K562 (cell line): ENCODE measurements around the gene GAK. TPM values are rescaled to one million over a fixed set of nuclear protein-coding genes. Genes with fewer than 3 reads are reported as not detected.

Source experiments
- ATAC-seq: fragments of 200-7000 bp; cut with Tn5 transposase; 3 replicates; pipeline ENCODE4 v1.9.1; 2020; ENCODE audit warnings: moderate library complexity
- BruUV-seq: library from RNA; stranded (reverse); fragments of 400-500 nt; replicated peaks from 2 replicates; lab custom pipeline; 2021; lab: Mats Ljungman, UMichigan
- CTCF ChIA-PET: fragments of 300-600 bp; formaldehyde crosslinking; extraction: SDS; loops from one replicate; lab custom pipeline; 2021; ENCODE audit warnings: low intra/inter-chr PET ratio; lab: Yijun Ruan, JAX
- POLR2A ChIA-PET: fragments of 300-600, 350-650 bp; sonication (Branson Sonifier 250); formaldehyde crosslinking; extraction: SDS; loops from one replicate; lab custom pipeline; 2021; ENCODE audit warnings: antibody characterized with exemption, inconsistent platforms; lab: Yijun Ruan, JAX
- DNase-seq, 4 experiments: peaks; one replicate each; pipeline versions ENCODE4 v3.0.0 to v3.0.0-alpha.2; 2011 to 2018; ENCODE audit warnings: low spot score in 3 of 4, mixed read lengths in 3 of 4; ENCODE audit errors: extremely low read depth in 1 of 4
- FAIRE-seq: peaks from 2 replicates; lab custom pipeline; 2011; peaks lifted over from hg19 to GRCh38; lab: Jason Lieb, UNC
- H2AFZ ChIP-seq: 2 replicates; pipeline ENCODE4 v1.6.0; 2011; ENCODE audit warnings: low read depth, low read length, control low read depth, inconsistent platforms
- H3K27ac ChIP-seq: fragments of 200-600 bp; 3 replicates; pipeline ENCODE4 v1.8.0; 2011; ENCODE audit warnings: low read depth, mild to moderate bottlenecking, control low read depth, inconsistent platforms, low read length, moderate library complexity, mixed read lengths; ENCODE audit errors: extremely low read depth
- H3K27me3 ChIP-seq, 2 experiments: fragments of 300-600 bp in 1 of 2; 2 replicates in 1 of 2; 3 replicates in 1 of 2; pipeline versions ENCODE4 v1.6.0 to v1.8.0; 2011; ENCODE audit warnings: inconsistent platforms in 2 of 2, low read length in 2 of 2, mild to moderate bottlenecking in 1 of 2, mixed read lengths in 1 of 2, moderate library complexity in 1 of 2; ENCODE audit not compliant: control insufficient read depth in 2 of 2, insufficient read depth in 2 of 2
- H3K36me3 ChIP-seq: fragments of 300-600 bp; 3 replicates; pipeline ENCODE4 v1.8.0; 2011; ENCODE audit warnings: mild to moderate bottlenecking, low read length, inconsistent platforms; ENCODE audit not compliant: control insufficient read depth, insufficient read depth
- H3K4me1 ChIP-seq, 2 experiments: fragments of 200-600 bp in 1 of 2; replicated peaks in 1 of 2; 2 replicates in 1 of 2; 3 replicates in 1 of 2; pipeline versions ENCODE4 v1.5.1 to v1.8.0; 2011; ENCODE audit warnings: inconsistent platforms in 2 of 2, low read length in 2 of 2, mild to moderate bottlenecking in 1 of 2, mixed read lengths in 1 of 2, moderate library complexity in 1 of 2; ENCODE audit not compliant: control insufficient read depth in 2 of 2, insufficient read depth in 2 of 2
- H3K4me2 ChIP-seq: 2 replicates; pipeline ENCODE4 v1.6.1; 2011; ENCODE audit warnings: low read length, control low read depth, inconsistent platforms, mixed read lengths; ENCODE audit not compliant: insufficient read depth
- H3K4me3 ChIP-seq: fragments of 200-600 bp; sonication (generic), shearing (Covaris generic); 2 replicates; pipeline ENCODE4 v1.5.1; 2016; ENCODE audit warnings: control low read depth, inconsistent platforms
- H3K79me2 ChIP-seq: fragments of 200-600 bp; 3 replicates; pipeline ENCODE4 v1.8.0; 2011; ENCODE audit warnings: low read length, inconsistent platforms; ENCODE audit not compliant: control insufficient read depth, insufficient read depth
- H3K9ac ChIP-seq, 2 experiments: 2 replicates each; pipeline versions ENCODE4 v1.6.0 to v1.6.1; 2011; ENCODE audit warnings: low read depth in 2 of 2, low read length in 2 of 2, control low read depth in 1 of 2, inconsistent platforms in 1 of 2, mild to moderate bottlenecking in 1 of 2, mixed read lengths in 1 of 2; ENCODE audit not compliant: insufficient read depth in 1 of 2
- H3K9me1 ChIP-seq: one replicate; pipeline ENCODE4 v1.6.0; 2011; ENCODE audit warnings: inconsistent platforms, mild to moderate bottlenecking, low read length, moderate library complexity; ENCODE audit not compliant: control insufficient read depth, insufficient read depth
- H3K9me3 ChIP-seq: replicated peaks from 2 replicates; pipeline ENCODE4 v1.5.1; 2011; ENCODE audit warnings: low read depth, low read length, inconsistent platforms; ENCODE audit not compliant: control insufficient read depth, insufficient read depth
- H4K20me1 ChIP-seq: replicated peaks from 2 replicates; pipeline ENCODE4 v1.6.1; 2011; ENCODE audit warnings: low read length, inconsistent platforms, mixed read lengths; ENCODE audit not compliant: control insufficient read depth, insufficient read depth
- POLR2G ChIP-seq: fragments of 200-400 bp; formaldehyde crosslinking; IDR thresholded peaks from 2 replicates; pipeline ENCODE4 v1.6.1; 2017; ENCODE audit warnings: low read depth, mild to moderate bottlenecking, antibody characterized with exemption, low read length, moderate library complexity
- ZNF436 ChIP-seq: fragments of 250-450, 450-650 bp; sonication (Bioruptor Pico); formaldehyde crosslinking; IDR thresholded peaks from 2 replicates; pipeline ENCODE4 v1.7.0; 2020; ENCODE audit warnings: mild to moderate bottlenecking
- WGBS: fragments of 100-300 bp; shearing (Covaris generic); methylation state at CpG from one replicate; pipeline ENCODE4 v1.1.6; 2016; ENCODE audit warnings: low coverage, mixed read lengths; ENCODE audit not compliant: insufficient coverage; ENCODE audit errors: missing lambda C conversion rate; 5-methylcytosine and 5-hydroxymethylcytosine counted together
- in situ Hi-C: fragments of 300-500 bp; cut with MboI; formaldehyde crosslinking; loops from 4 replicates; pipeline ENCODE4 v1.15.0; 2018; ENCODE audit warnings: inconsistent platforms, mixed read lengths
- intact Hi-C: fragments of 100-400 bp; cut with micrococcal nuclease; formaldehyde crosslinking; loops from 2 replicates; pipeline ENCODE4 v1.14.2; 2022
- polyA plus RNA-seq, 8 experiments: library from polyadenylated mRNA; depleted of rRNA in 4 of 8; stranded (reverse) in 5 of 8; unstranded in 3 of 8; fragments of >200 nt; fragmentation: Nextera tagmentation in 2 of 8; fragmentation: Illumina TruSeq in 1 of 8; extraction: Ambion mirVana in 2 of 8; extraction: Trizol in 1 of 8; gene quantifications; 2 replicates each; pipeline versions ENCODE4 v1.2.1 to v1.2.3, GENCODE V29; 2011 to 2014; ENCODE audit warnings: inconsistent platforms in 1 of 8, missing spikeins in 1 of 8
- total RNA-seq, 7 experiments: library from RNA; depleted of rRNA in 6 of 7; stranded (reverse); fragments of >200 nt in 6 of 7; fragmentation: Illumina TruSeq in 2 of 7; extraction: Trizol in 2 of 7; gene quantifications; 2 replicates each; pipeline versions ENCODE4 v1.2.1 to v1.2.3, GENCODE V29; 2011 to 2021; ENCODE audit warnings: low replicate concordance in 1 of 7

GAK gene
- total and polyA plus RNA-seq, 9 of the 15 experiments (the other 6 are each of a cell fraction or from before 2014, with no cell fraction given), result 1.3 to 102 (median 16.2) TPM

DNA sequence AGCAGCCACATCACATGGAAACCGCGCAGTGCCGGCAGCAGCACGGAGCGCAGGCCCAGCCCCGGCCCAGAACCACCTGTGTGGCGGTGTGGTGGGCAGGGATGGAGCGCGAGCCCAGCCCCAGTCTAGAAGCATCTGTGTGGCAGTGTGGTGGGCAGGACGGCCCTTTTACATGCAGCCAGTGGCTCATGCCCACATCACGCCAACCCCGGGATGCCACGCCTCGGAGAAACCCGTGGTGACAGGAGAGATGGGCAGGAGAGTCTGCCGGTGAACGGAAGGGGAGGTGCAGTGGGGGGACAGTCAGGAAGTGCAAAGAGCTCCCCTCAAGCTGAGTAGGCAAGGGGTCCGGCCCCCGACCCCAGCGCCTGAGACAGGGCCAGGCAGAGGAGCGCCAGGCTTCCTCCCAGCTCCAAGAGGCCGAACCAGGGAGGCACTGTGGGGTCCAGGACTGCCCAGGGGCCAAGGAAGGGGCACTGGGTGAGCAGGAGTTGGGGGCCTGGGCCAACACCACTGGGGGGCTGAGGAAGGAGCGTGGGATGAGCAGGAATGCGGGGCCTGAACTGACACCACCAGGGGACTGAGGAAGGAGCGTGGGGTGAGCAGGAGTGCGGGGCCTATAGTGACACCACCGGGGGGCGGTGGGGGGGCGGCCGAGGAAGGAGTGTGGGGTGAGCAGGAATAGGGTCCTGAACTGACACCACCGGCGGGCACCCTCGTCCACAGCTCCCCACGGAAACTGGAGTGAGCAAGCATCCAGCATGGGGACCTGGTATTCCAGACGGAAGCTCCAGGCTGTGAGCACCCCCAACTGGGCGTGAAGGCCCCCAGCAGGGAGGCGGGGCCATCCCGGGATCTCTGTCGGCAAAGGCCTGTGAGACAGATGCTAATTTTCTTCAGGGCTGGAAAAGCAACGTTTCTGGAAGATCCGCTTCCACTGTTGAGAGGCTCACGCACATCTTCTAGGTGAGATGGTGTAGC lies 28.8 kb downstream of the GAK start:
- Histone ChIP-seq H3K4me1 (peaks cover 0 to 35% of the 10 kb centered on the region in 2 experiments; a peak in 2 of 5 replicates), H3K4me2 (no peak overlapping the region), H4K20me1 (no peaks in the 10 kb centered on the region), H3K9me1 (no peaks in the 10 kb centered on the region), H3K27me3 (no peaks in the 10 kb centered on the region), H3K9me3 (peaks cover 5% of the 10 kb centered on the region; the same call in 1 of the 2 replicates), H3K36me3 (peaks cover 51% of the 10 kb centered on the region; the same call in 2 of the 3 replicates), H3K4me3 (no peak overlapping the region), H3K9ac (no peak overlapping the region), H3K79me2 (peaks cover 3% of the 10 kb centered on the region; the same call in 2 of the 3 replicates), H3K27ac (no peak overlapping the region), H2AFZ (no peak overlapping the region)
- DNase-seq, result no peak
- no TSS peak for BruUV-seq
- CTCF ChIA-PET, result no interaction called here
- peak; percentile 43; the same call in 2 of the 3 replicates for ATAC-seq
- intact Hi-C loops, result no loop called here
- FAIRE-seq, result no peak
- in situ Hi-C loops, result no loop called here
- 96% methylated on average over 21 of the region's 42 CpGs for WGBS
- POLR2A ChIA-PET, result interaction anchor here (1.1 kb wide), 1 partner anchor 84 kb away, joined by 3 read pairs; the partner anchor contains the start of gene IDUA
- TF ChIP-seq POLR2G (peak; percentile 57), ZNF436 (CRISPR knock-in tag) (no peak)
